LHCN-M2 (cell line): Measurements from ENCODE around the gene ATG4B. TPM values are rescaled to one million over a fixed set of nuclear protein-coding genes. Genes with fewer than 3 reads are reported as not detected.
"Not testable (repeated sequence)": the region's sequence is repeated elsewhere in the genome, so short reads cannot be mapped to it uniquely, and the experiment has no call there.

ENCODE experiments used
- DNase-seq: peaks from one replicate; pipeline ENCODE4 v3.0.0-alpha.2; 2012; ENCODE audit warnings: low read depth
- total RNA-seq: library from RNA; depleted of rRNA; stranded (reverse); fragments of >200 nt; gene quantifications from 2 replicates; pipeline ENCODE4 v1.2.3, GENCODE V29; 2014

ATG4B gene
- total RNA-seq, 1 experiment from 2014 or later = 68.9 TPM

GRCh38 chr2:241662731-241663130, 25.2 kb downstream of the ATG4B start:
- DNase-seq = not testable (repeated sequence)

DNA sequence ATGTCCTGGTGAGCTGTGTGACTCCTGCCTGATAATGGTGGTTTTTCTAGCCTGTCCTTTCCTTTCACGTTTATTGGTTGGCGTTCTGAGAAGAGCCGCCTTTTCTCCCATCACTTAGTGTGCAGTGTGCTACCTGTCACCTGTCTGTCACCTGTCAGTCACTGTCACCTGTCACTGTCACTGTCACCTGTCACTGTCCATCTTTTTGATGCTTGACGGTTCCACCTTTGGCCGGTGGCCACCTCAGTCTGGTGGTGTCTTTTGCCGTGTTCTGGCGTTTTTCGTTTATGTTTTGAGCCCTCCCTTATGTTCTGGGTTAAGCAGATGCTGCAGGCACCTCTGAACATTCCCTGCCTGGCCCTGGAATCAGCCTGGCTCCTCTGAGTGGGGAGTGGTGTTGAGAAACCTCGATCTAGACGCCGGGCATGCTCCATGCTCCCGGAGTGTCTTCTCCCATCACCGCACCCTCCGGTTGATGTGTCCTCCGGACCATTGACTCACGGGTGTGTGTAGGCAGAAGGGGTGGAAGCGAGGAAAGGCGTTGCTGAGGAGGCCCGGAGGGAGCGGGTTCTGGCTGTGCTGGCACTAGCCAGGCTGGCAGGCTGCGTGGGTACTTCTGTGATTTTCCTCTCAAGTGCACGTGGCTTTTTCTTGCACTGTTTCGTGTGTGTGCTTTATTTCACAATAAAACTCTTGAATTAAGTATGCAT, 28.4 kb downstream of the ATG4B start:
- peak; percentile 57 for DNase-seq

DNA sequence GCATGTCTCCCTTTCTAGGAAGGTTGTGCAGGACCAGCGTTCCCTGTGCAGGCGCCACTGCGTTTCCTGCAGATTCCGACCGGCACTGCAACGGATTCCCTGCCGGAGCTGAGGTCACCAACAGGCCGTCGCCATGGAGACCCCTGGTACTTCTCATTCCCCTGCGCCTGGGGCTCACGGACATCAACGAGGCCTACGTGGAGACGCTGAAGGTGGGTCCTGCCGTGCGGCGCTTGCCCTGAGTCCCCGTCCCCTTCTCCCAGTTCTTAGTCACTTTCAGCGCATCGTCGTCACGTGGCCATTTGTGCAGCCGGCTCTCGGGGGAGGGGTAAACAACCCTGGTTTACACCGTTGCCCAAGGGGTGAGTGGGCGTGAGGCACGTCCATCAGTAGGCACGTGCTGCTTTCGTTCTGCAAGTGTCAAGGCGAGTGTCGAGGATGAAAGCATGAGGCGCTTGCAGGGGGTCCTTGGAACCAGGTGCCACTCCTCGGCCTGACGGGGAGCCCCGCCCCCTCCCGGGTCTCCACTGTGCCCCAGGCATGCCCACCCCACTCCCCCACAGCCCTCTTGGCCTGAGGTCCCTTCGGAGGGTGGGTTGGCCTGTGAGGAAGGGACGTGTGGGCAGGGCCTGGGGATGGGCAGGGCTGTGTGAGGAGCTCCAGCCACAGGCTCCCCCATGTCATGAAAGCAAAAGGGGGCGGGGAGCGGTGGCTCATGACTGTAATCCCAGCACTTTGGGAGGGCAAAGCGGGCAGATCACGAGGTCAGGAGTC, 29.3 kb downstream of the ATG4B start:
- no peak for DNase-seq

DNA sequence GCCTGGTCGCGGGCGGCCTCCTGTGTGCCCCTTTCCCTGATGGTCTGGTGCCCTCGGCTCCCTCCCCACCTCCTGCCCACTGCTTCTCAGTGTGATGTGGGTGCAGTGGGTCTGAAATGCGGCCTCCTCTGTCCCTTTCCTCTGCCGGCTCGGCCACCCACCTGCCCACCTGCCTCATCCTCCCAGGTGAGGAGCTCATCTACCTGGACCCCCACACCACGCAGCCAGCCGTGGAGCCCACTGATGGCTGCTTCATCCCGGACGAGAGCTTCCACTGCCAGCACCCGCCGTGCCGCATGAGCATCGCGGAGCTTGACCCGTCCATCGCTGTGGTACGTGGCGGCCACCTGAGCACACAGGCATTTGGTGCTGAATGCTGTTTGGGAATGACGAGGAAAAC, 30.9 kb downstream of the ATG4B start:
- DNase-seq = no peak

DNA sequence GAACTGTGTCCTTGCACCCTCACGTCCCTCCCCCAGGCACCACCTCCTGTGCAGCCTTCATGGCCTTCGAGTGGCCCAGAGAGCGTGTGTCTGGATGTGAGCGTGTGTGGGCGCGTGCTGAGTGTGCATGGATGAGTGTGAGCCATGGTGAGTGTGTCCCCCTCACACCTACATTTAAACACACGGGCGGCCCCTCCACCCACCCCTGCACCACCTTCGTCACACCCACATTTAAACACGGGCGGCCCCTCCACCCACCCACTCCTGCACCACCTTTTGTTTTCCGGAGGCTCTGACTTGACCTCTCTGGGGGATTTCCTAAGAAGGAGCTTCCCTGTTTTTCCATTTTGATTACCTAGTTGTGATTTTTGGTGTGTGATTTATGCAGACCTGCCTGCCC, 31.3 kb downstream of the ATG4B start:
- no peak for DNase-seq

DNA sequence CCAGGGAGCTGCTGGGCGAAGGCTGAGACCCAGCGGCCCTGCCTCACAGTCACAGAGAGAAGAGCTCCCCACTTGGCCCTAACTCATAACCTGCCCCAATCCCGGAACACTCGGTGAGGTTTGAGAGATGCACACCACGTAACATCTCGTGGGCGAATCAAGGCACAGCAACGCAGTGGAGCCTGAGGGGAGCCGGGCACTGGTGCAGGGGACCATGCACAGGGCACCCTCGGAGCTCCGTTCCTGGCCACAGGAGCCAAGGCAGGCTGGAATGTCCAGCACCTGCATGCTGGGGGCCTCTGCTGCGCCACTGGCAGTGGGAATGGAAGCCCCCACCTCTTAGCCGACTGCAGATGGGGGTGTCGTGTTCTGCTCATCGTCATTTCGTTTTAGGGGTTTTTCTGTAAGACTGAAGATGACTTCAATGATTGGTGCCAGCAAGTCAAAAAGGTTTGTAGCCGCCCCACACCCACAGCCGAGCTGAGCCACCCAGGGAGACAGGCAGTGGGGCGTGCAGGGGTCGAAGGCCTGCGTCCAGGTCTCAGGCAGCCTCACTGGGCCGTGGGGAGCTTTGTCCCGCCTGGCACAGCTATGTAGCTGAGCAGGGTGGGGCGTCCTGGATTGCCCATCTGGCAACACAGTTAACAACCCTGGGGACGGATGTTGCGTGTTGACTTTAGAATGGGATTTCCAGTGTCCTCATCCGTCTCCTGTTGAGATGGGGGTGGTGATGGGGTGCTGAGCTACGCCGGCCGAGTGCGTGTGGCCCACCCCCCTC, 33.0 kb downstream of the ATG4B start:
- DNase-seq = no peak

- no peak for DNase-seq
Measured at GRCh38 chr2:241671457-241672240, 34.2 kb downstream of the ATG4B start.

DNA sequence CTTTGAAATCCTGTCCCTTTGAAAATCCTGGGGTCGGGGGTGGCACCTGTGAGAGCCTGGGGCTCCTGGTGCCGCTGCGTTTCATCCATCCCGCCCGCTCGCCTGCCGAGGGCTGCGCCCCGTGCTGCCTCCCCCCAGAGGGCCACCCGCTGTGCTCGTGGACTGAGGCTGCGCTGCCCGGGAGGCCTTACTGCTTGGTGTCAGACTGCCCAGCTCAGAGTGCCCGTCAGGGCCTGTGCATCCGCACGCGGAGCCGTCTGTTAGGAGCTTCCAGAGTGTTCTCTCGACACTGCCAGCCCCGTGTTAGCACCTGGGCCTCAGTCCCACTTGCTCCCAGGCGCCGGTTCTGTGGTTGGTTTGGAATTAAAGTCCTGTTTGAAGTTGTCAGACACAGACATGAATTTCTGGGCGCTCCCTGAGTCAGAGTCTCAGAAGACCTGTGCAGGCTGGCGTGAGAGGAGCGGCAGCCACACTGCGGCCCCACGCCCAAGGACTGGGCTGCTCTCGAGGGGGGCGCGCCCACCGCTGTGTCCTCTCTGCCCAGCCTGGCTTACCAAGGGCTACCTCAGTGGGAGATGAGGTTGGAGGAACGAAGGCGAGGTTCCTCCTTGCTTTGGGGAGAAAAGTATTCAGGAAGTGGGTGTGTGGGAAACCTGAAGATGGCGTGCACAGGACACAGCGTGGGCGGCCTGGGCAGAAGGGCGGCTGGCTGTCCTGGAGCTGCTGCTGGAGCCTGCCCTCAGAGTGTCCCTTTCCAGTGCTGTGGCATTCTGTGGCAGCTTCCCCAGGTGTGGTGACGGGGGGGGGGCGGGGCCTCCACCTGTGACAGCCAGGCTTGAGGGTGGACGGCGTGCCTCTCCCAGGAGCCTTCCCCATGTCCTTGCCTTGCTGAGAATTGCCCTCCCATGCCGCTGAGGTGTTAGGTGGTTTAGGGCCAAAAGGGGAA, 35.0 kb downstream of the ATG4B start:
- DNase-seq = no peak

DNA sequence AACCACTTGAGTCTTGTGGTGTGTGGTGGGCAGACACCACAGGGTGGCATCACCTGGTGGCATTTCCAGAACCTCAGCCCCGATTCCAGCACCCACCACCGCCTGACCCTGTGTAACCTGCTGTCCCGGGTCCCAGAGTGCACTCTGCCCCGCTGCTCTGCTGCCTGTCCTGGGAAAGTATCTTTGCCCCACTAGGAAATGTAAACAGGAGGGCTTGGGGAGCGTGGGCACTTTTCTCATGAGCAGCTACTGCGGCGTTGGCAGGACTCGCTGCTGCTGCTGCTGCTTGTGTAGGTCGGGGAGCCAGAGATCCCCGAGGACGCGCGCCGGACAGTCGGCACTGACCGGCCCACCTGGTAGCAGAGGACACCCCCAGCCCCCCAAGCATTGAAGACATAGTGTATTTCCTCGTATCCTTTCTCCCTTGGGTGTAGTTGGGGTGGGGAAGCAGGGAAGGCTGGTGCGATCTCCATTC, 35.7 kb downstream of the ATG4B start:
- no peak for DNase-seq

DNA sequence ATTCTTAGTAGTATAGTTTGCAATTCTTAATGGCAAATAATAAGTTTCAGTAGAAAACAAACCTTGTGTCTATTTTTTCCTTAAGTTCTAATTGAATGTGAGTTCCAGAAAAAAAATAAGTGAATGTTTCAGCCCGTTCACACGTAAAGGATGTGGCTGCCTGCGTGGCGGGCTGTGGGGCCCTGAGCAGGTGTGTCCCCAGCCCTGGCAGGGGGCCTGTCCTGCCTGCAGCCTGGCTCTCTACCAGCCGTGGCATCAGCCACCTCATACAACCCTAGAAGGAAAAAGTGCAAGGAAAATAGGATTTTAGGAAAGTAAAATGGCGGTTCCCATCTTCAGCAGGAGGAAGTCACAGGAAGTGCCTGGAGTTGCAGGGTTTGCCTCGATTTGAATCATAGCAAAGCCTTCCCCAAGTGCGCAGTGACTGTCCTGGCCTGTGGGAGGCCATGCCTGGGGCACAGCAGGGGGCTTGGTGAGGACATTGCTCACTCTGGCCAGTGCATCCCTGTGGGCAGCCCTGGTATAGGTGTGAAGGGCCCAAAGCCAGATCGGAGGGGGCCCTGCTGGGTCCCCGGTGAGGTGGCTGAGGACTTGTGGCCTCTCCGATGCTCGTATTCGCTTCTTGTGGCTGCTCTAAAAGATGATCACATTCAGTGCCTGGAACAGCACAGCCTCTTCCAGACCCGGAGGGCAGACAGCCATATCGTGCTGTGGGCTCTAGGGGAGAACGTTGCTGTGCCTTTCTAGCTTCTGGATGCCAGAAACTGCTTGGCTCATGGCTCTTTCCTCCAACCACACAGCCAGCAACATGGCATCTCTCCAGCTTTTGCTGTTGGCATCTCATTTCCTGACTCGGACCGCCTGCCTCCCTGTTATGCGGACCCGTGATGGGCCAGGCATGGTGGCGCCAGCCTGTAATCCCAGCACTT, 36.6 kb downstream of the ATG4B start:
- peak; percentile 58 for DNase-seq

DNA sequence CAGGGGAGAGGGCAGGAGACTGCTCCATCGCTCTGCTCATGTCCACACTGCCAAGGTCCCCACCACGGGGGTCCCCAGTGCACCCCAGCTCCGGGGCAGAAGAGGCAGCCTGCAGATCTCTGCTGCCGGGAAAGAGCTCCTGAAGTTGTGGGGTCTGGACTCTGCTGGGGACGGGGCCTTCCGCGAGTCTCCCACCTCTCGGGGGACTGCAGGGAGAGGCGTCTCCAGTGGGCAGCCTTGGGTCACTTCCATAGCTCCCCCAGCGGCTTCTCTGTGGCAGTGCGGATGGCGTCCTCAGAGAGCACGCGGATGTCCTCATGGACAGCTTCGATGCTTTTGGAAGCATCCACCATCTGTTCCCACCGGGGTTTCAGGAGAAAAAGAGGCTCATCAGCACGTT, 38.4 kb downstream of the ATG4B start:
- no peak for DNase-seq

DNA sequence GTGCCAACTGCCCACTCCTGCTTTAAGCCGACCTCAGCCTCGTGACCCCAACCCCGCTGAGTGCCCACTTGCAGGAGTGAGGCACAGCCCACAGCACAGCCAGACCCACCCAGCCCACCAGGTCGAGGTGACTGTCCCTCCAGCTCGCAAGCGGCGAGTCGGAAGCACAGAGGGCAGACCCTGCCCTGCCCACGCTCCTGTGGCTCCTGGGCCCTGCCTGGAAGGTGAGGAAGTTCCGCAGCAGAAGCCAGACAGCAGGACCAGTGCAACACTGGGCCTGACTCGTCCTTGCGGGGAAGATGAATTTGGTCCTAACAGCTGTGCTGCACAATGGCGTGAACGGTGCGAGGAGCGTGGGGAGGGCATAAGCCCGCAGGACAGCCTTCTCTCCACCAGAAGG, 39.2 kb downstream of the ATG4B start:
- no peak for DNase-seq

- no peak for DNase-seq
Measured at GRCh38 chr2:241677392-241677791, 39.9 kb downstream of the ATG4B start.

- no peak for DNase-seq
Measured at GRCh38 chr2:241678307-241678706, 40.8 kb downstream of the ATG4B start.

DNA sequence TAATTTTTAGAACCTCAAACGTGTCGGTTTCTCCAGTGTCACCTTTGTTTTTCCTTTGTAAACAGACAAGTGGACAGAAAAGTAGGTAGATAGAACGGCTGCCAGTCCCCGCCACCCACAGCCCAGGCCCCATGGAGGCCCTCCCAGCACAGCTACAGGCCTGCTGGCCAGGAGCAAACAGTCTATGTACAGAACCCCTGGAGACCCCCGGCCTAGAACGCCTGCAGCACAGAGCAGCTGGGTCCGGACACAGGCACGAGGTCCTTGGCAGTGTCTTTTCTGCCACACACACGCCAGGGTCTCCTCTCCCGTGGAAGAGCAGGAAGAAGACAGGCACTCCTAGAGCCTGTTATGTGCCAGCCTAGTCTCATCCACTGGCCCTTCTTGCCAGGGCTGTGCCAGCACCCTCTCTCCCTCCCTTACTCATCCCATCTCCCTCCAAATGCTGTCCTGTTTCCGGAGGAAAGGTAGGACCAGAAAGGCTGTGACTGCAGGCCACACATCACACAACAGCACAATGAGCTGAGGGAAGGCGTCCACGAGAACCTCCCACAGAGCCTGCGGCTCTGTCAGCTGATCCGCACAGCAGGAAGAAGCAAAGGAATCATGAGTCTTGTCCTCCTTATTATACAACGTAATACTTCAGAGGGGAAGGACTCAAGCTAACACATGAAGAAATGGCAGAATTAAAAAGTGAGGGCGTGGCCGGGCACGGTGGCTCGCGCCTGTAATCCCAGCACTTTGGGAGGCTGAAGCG, 41.5 kb downstream of the ATG4B start:
- DNase-seq = no peak

- DNase-seq = no peak
Measured at GRCh38 chr2:241680044-241680443, 42.6 kb downstream of the ATG4B start.

DNA sequence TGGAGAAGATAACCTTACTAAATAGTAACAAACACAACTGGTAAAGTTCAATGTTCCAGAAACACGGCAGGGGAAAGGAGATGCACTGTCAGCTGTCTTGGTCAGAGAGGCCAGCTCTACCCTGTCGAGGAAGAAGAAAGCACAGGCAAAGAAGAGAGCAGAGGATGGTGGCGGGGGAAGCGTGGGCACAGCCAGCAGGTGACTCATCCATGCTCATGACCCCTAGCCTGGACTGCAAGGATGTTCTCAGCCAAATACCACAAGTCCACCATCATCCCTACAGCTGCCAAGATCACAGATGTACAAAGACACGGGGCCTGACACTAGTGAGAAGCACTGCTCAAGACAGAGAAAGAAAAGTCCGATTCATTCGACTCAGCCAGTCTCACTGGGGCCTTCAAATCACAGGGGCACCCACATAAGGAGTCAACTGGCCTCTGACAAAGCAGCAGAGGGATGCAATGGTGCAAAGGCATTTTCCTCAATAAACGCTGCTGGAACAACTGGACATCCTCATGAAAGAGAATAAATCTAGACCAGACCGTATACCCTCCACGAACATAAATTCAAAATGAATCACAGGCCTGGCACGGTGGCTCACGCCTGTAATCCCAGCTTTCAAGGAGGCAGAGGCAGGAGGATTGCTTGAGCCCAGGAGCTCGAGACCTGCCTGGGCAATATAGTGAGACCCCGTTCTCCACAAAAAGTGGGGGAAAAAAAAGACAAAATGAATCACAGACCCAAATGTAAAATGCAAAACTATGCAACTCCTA, 43.5 kb downstream of the ATG4B start:
- peak; percentile 99 for DNase-seq

- no peak for DNase-seq
Measured at GRCh38 chr2:241686324-241686649, 48.8 kb downstream of the ATG4B start.
